Forelimb muscle (tissue), 1 donor: Measurements from ENCODE around the gene ALKBH3. TPM values are rescaled to one million over a fixed set of nuclear protein-coding genes. Genes with fewer than 3 reads are reported as not detected.

Experiments
- DNase-seq: peaks from one replicate; pipeline ENCODE4 v3.0.0-alpha.2; 2013; ENCODE audit warnings: low read depth
- polyA plus RNA-seq: library from polyadenylated mRNA; unstranded; fragments of 120-200 nt; gene quantifications from one replicate; pipeline ENCODE4 v1.2.1, GENCODE V29; 2013; ENCODE audit not compliant: insufficient read length

ALKBH3 gene
- polyA plus RNA-seq, 1 donor: 26.2 TPM

DNA sequence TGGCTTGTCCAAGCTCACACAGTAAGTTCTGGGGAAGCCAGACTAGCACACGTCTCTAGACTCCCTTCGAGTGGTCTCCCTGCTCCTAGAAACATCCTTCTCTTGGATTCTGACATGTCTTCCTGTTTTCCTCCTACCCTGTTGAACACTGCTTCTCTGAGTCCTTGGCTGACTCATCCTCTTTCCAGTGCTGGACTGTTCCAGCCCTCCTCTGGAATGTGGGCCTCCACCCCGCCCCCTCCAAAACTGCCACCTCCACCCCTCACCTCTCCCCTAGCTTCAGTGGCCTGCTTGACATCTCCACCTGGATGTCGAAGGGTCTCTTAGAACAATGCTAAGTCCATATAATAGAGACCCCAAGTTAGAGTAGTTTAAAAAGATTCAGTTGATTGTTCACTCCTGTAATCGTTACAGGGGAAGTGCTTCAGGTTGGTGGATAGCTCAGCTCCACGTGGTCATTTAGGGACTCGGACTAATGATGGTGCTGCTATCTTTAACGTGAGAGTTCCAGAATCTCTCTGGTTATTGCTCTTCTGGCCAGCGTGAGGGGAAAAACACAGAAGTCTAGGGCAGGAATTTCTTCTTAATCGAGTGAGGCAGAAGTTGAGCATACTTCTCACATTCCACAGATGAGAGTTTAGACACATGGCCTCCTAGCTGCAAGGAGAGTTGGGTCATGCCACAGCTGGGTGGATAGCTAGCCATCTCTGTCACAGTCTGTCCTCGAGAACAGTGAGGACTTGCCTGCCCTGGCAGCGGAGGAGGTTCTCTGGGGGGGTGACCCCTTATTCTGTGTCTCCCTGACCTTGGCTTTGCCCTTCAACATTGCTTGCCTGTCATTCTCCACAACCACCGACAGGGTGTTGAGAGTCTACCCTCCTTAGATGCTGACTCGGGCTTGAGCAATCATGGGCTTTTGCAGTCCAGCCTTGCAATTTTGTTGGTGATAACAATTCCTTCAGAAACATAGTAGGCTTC lies 57.1 kb downstream of the ALKBH3 start:
- DNase-seq: no peak

DNA sequence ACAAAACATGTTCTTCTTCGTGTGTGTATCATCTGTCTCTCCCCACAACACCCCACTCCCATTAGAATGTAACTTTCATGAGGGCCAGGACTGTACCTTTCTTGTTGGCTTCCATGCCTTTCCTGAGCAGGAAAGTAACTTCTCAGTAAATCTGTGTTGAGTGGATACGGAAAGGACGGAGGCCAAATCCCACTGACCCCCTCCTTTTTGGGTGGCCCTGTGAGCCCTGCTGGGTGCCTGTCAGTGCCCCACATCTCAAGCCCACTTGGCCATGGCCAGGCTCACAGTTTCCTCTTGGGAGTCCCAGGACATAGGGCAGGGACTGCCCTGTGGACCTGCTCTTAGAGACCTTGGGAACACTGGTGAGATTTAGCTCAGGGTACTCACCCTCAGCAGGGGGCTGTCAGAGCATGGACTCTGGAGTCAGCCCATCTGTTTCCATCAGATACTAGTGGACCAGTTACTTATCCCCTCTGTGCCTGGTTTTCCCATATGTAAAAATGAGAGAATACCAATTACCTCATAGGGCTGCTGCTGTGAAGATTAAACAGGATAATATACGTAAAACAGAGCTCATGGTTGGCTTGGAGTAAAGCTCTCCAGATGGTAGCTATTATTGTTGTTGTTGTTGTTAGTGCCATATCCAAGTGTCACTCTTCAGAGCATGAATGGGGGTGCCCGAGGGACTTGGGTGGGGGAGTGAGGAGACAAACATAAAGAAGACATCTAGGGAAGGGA lies 60.8 kb downstream of the ALKBH3 start:
- no peak for DNase-seq

DNA sequence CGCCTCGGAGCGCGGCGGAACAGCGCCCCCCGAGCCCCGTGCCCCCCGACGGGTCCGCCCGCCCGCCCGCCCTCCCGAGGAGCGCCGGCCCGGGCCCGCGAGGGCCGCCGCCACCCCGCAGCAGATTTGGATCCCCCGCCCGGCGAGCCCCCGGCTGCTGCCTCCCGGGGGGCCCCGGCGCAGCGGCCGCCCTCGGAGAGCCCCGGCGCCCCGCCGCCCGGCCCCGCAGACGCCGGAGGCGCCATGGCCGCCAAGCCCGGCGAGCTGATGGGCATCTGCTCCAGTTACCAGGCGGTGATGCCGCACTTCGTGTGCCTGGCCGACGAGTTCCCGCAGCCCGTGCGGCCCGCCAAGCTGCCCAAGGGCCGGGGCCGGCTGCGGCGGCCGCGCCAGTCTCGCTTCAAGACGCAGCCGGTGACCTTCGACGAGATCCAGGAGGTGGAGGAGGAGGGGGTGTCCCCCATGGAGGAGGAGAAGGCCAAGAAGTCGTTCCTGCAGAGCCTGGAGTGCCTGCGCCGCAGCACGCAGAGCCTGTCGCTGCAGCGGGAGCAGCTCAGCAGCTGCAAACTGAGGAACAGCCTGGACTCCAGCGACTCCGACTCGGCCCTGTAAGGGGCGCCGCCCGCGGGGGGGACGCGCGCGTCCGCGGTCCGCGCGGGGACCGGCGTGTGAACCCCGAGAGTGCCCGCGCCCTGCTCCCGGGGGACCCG lies 62.2 kb downstream of the ALKBH3 start:
- no peak for DNase-seq

DNA sequence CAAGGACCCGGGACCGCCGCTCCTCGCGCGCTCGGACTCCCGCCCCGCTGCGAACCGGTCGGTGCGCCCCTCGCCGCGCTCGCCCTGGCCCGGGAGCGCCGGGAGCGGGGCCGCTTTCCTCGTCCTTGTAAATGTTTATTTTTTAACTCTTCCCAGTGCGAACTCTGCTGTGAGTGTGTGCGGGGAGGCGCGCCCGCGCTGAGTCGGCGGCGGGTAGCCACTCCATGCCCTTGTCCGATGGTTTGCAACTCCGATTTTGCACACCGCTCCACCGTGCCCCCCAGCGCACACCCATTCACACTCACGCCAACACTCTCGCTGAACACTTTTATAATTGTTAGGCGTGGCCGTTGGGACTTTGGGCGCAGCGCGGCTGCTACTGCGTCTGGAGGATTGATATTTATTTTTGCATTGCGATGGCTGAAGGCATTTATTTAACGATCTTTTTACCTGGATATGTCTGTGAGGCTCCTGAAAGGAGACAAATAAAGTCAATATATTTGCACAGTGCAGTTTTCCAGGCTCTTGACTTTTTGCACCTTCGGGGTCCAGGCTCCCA lies 62.8 kb downstream of the ALKBH3 start:
- DNase-seq: no peak

DNA sequence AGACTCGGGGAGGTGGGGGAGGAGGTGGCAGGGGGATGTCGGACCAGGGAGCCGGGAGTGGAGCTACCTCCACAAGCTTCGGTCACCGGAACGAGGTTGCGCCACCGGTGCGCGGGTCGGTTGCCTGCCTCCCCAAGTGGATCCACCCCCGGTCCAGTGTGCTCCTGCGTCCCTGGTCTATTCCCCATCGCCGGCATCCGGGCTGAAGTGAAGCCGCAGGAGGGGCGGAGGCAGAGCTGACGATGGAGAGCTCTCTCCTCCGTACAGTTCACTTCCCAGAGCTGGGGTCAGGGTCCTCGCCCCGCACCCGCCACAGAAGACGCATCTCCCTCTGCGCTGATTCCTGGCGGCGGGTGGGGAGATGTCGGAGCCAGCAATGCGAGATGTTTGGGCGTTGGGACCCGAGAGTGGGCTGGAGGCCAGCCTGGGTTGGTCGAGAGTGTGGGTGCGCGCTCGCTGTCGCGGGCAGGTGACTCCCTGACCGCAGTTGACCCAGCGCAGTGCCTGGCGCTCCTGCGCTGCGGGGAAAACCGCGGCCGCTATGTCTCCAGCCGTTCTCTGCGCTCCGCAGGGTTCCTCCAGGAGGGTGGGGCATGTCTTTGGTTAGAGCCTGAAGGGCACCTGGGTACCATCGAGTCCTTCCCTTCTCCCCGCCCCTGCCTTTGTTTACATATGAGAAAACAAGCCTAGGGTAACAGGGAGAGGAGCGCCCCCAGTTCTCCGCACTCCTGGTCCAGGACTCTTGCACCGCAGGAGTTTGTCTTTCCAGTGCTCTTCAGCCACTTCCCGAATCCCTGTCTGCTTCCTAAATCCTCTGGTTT lies 63.5 kb downstream of the ALKBH3 start:
- DNase-seq: no peak

DNA sequence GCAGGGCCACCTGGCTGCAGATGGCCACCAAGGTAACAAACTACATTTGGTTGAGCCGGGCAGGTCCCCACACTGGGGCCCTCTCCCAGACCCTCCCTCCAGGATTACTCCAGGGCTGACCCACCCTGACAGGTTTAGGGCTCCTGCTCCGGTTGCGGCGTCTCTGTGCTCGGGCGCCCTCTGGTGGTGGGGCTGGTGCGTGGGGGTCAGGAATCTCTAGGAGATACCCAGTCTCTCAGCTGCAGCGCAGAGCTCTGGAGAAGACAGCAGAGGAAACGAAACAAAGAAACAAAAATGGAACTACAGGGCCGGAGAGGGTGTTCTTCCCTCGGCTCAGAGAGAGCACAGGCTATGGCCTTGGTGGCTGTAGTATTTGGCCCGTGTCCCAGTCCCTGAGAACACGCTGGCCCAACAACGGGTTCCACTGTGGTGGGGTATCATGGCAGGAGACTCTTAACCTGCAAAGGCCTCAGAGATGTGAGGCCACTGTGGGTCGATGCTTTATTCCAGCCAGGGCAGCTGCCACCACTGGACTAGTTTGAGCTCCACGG lies 64.2 kb downstream of the ALKBH3 start:
- DNase-seq: no peak

DNA sequence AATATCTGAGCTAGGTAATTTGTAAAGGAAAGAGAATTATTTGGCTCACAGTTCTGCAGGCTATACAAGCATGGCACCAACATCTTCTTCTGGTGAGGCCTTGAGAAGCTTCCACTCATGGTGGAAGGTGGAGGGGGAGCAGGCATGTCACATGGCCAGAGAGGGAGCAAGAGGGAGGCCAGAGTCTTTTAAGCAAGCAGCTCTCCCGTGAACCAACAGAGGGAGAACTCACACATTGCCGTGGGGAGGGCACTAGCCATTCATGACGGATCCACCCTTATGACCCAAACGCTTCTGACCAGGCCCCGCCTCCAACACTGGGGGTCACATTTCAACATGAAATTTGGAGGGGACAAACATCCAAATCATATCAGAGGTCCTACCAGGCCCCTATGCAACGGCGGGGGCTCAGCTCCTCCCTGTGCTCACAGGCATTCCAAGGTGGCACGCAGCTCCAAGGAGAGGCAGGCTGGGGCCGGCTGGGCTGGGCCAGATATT lies 66.4 kb downstream of the ALKBH3 start:
- no peak for DNase-seq

DNA sequence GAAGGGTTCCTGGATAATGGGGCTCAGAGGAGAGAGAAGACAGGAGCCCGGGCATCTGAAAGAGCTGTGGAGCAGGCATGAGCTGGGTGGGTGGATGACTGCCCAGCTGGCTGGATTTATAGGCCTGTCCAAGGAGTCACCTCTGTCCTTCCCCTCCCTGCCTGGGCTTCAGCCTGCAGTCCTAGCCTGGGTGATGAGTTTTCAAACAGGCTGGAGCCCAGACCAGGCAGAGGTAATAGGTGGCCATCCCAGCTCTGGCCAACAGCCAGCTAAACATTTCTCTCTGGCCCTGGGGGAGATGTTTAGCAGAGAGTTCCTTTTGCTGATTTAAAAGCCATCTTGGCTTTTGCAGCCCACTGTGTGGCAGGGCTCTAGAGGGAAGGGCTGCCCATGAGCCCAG lies 67.2 kb downstream of the ALKBH3 start:
- DNase-seq: no peak

DNA sequence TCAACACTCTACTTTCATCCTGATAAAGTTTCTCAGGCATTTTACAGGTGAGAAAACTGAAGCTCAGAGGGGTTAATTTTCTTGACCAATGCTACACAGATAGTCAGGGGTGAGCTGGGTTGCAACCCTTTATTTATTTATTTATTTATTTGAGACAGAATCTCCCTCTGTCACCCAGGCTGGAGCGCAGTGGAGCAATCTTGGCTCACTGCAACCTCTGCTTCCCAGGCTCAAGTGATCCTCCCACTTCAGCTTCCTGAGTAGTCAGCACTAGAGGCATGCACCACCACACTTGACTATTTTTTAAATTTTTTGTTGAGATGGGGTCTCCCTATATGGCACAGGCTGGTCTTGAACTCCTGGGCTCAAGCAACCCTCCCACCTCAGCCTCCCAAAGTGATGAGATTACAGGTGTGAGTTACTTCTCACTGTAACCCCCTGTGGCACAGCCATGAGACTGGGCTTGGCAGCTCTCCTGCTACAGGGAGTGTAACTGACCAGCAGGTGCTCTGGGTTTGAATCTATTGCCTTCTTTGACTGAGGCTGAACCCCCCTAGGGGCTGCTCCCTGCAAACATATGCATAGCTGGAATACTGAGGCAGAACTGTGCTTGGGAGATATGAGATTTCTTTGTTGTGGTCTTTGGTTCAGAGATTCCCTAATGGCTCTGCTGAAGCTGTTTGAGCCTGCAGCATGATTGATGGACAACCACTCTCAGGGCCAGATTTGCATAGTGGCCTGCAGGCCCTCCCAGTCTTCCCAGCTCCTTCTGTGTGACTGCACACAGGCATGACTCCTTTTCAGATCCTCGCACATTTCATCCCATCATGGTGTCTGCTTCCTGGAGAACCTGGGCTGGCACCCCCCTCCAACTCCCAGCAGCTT lies 68.0 kb downstream of the ALKBH3 start:
- no peak for DNase-seq

DNA sequence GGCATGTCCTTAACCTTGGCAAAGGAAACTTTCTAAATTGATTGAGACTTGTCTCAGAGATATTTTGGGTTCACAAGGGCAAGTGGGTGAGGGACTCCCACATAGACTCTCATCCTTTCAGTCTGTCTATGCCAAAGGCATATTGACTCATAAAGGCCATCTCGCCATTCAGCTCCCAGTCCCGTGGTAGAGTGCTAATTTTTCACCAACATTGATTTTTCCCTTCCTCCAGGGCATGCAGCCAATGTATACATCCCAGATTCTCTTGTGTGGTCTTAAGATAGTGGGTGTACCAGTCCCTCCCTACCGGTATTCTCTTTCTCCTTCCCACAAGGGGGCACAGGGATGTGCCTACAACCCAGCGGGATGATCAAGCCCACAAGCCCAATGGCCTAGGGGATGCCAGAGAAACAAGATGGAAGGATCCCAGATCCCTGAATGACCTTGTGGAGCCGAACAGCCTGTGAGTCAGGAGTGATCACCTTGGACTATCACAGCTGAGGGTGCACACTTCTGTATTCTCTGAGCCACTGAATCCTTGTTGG lies 69.8 kb downstream of the ALKBH3 start:
- no peak for DNase-seq

DNA sequence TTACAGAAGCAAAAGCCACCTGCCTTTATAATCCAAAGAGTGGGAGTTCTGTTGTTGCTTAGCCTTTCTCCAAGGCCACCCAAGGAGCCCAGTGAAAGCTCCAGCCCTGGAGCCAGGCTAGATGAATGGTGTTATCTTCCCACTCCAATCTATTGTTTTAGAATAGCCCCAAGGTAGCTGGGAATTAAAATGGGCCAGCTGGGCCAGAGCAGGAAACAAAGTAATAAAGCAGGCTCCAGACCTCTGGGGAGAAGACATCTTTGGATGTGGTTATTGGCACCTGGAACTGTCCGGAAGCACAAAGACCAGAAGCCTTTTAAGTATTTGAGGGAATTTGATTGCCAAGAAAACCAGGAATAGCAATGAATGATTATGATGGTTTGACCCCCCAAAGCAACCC lies 70.6 kb downstream of the ALKBH3 start:
- no peak for DNase-seq

DNA sequence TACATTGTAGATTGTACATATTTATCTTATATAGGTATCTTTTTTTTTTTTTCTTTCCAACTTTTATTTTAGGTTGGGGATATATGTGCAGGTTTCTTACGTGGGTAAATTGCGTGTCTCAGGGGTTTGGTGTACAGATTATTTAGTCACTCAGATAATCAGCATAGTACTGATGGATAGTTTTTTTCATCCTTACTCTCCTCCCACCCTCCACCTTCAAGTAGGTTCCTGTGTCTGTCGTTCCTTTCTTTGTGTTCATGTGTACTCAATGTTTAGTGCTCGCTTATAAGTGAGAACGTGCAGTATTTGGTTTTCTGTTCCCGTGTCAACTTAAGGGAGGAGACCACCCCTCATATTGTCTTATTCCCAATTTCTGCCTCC lies 71.4 kb downstream of the ALKBH3 start:
- DNase-seq: no peak

DNA sequence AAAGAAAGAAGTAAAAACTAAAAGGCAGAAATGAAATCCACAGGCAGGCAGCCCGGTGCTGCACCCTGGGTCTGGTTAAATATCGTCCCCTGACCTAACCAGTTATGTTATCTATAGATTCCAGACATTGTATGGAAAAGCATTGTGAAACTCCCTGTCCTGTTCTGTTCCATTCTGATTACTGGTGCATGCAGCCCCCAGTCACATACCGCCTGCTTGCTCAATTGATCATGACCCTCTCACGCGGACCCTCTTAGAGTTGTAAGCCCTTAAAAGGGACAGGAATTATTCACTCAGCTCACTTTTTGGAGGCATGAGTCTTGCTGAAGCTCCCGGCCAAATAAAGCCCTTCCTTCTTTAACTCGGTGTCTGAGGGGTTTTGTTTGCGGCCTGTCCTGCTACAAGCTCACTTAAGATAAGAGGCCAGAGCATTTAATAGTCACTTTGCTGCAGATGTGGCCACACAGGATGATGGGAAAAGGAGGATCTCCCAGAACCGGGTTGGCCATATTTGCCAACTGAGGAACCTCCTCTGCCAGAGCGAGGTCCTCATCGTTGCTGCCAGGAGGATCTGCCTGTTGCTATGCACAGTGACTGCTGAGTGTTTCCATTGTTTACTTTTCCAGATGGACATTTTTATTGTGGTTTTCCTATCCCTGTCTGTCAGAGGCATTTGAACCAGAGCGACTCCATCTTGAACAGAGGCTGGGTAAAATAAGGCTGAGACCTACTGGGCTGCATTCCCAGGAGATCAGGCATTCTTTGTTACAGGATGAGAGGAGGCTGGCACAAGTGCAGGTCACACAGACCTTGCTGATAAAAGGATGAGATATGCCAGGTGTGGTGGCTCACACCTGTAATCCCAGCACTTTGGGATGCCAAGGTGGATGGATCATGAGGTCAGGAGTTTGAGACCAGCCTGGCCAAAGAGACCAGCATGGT lies 72.0 kb downstream of the ALKBH3 start:
- DNase-seq: no peak

DNA sequence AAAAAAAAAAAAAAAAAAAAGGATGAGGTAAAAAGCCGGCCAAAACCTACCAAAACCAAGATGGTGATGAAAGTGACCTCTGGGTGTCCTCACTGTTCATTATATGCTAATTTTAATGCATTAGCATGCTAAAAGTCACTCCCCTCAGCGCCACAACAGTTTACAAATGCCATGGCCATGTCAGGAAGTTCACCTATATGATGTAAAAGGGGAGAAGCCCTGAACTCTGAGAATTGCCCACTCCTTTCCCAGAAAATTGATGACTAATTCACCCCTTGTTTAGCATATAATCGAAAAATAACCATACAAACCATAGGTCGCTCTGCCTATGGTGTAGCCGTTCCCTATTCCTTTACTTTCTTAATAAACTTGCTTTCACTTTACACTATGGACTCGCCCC lies 72.9 kb downstream of the ALKBH3 start:
- DNase-seq: no peak

DNA sequence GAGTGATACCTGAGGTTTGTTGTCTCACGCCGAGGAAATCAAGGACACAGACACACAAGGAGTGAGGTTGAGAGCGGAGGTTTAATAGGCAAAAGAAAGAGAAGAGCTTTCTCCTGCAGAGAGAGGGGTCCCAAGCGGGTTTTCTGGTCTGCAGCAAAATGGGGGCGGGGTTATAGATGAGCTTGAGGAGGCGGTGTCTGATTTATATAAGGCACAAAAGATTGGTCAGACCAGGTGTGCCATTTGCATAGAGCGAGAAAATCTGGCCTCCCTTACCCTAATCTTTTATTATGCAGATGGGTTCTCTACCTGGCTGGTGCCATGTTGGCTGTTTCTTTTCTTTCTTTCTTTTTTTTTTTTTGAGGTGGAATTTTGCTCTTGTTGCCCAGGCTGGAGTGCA lies 73.6 kb downstream of the ALKBH3 start:
- no peak for DNase-seq

DNA sequence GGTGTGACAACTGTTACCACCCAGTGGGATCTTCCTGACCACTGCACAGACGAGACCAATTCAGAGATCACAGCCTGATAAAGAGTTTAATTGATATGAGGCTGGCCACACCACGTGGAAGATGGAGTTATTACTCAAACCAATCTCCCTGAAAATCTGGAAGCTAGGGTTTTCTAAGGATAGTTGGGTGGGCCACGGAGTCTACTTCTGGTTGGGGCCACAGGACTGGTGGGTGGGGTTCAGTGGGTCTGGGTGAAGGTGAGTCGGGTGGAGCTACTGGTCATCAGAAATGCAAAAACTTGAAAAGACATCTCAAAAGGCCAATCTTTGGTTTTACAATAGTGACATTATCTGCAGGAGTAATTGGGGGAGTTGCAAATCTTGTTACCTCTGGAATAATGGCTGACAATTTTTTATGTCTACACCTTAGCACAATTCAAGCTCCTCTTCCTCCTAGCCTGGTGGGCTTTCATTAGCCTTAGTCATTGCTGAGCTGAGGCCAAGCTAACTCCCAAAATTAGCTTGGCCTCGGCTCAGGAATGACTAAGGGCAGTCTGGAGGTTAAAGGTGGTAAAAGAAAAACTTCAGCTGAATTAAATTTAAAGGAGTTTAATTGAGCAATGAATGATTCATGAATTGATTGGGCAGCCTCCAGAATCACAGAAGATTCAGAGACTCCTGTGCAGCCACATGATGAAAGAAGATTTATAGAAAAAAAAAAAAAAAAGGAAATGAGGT lies 74.9 kb downstream of the ALKBH3 start:
- DNase-seq: no peak

DNA sequence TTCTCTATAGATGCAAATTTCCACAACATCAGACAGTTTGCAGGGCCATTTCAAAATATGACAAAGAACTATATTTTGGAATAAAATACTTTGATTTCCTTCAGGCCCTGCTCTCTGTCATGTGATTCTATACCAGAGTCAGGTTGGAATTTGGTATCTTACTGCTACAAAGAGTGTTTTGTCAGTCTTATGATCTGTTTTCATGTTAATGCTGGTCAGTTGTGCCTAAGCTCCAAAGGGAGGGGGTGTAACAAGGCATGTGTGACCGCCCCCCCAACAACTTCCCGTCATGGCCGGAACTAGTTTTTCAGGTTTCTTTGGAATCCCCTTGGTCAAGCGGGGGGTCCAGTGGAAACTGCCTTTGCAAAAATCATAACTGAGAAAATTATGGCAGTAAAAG lies 76.9 kb downstream of the ALKBH3 start:
- no peak for DNase-seq
